B cell (primary cell): ENCODE data around the gene JADE2. TPM values are rescaled to one million over a fixed set of nuclear protein-coding genes. Genes with fewer than 3 reads are reported as not detected.

Experiments
- ATAC-seq: fragments of 200-7000 bp; cut with Tn5 transposase; one replicate; pipeline ENCODE4 v1.10.0; 2021; ENCODE audit warnings: low read depth, mild to moderate bottlenecking, moderate number of reproducible peaks, moderate library complexity
- CTCF ChIA-PET: fragments of 350-600 bp; sonication (Branson Sonifier 250); formaldehyde crosslinking; loops from one replicate; lab custom pipeline; 2021; ENCODE audit warnings: antibody characterized with exemption, inconsistent platforms; lab: Charles Lee
- POLR2A ChIA-PET: fragments of 350-600 bp; sonication (Branson Sonifier 250); formaldehyde crosslinking; loops from one replicate; lab custom pipeline; 2021; ENCODE audit warnings: antibody characterized with exemption; lab: Charles Lee
- DNase-seq: peaks from one replicate; pipeline ENCODE4 v3.0.0; 2013
- H2AFZ ChIP-seq: 2 replicates; pipeline ENCODE4 v1.6.1; 2012; ENCODE audit warnings: mild to moderate bottlenecking, low read depth, low read length; ENCODE audit not compliant: insufficient read depth, poor library complexity, severe bottlenecking
- H3K27ac ChIP-seq, 2 donors: 1 replicate in 1 of 2; 2 replicates in 1 of 2; pipeline ENCODE4 v1.5.1; 2012 to 2013; ENCODE audit warnings: low read length in 2 of 2, mild to moderate bottlenecking in 2 of 2, moderate library complexity in 1 of 2
- H3K27me3 ChIP-seq, 4 experiments: fragments of 200-600 bp in 1 of 4; sonication (generic) in 1 of 4; replicated peaks in 1 of 4; 1 replicate in 2 of 4; 2 replicates in 2 of 4; pipeline versions ENCODE4 v1.6.1 to v1.7.0; 2013 to 2016; ENCODE audit warnings: low read length in 3 of 4, mild to moderate bottlenecking in 2 of 4, mixed read lengths in 1 of 4, moderate library complexity in 1 of 4; ENCODE audit not compliant: insufficient read depth in 4 of 4, control insufficient read depth in 3 of 4; ENCODE audit errors: control extremely low read depth in 1 of 4
- H3K36me3 ChIP-seq, 2 experiments: replicated peaks in 1 of 2; 1 replicate in 1 of 2; 2 replicates in 1 of 2; pipeline versions ENCODE4 v1.6.1 to v1.7.1; 2013; ENCODE audit warnings: low read length in 1 of 2; ENCODE audit not compliant: insufficient read depth in 2 of 2, control insufficient read depth in 1 of 2; ENCODE audit errors: control extremely low read depth in 1 of 2, extremely low read depth in 1 of 2
- H3K4me1 ChIP-seq, 2 donors: fragments of 200-600 bp in 1 of 2; sonication (generic) in 1 of 2; 1 replicate in 1 of 2; 2 replicates in 1 of 2; pipeline versions ENCODE4 v1.5.1 to v1.6.1; 2013 to 2017; ENCODE audit warnings: low read length in 2 of 2; ENCODE audit not compliant: control insufficient read depth in 2 of 2, insufficient read depth in 2 of 2
- H3K4me2 ChIP-seq: replicated peaks from 2 replicates; pipeline ENCODE3; 2012; ENCODE audit warnings: mild to moderate bottlenecking, low read depth, low read length; ENCODE audit not compliant: poor library complexity, severe bottlenecking
- H3K4me3 ChIP-seq, 5 experiments: fragments of 200-600 bp in 1 of 5; sonication (generic) in 1 of 5; 1 replicate in 3 of 5; 2 replicates in 2 of 5; pipeline versions ENCODE4 v1.5.1 to v1.7.0; 2011 to 2016; ENCODE audit warnings: low read length in 4 of 5, mild to moderate bottlenecking in 4 of 5, low read depth in 2 of 5, control low read depth in 1 of 5, moderate library complexity in 1 of 5; ENCODE audit not compliant: insufficient read depth in 1 of 5; ENCODE audit errors: control extremely low read depth in 1 of 5, extremely low read depth in 1 of 5
- H3K79me2 ChIP-seq: fragments of 200-600 bp; sonication (generic); one replicate; pipeline ENCODE4 v1.6.0; 2016; ENCODE audit warnings: low read length; ENCODE audit not compliant: control insufficient read depth, insufficient read depth
- H3K9ac ChIP-seq: fragments of 200-600 bp; sonication (generic); 2 replicates; pipeline ENCODE4 v1.6.1; 2017; ENCODE audit warnings: mild to moderate bottlenecking, low read length, moderate library complexity
- H3K9me3 ChIP-seq, 3 donors: one replicate each; pipeline versions ENCODE4 v1.6.1 to v1.7.1; 2013; ENCODE audit warnings: low read length in 2 of 3; ENCODE audit not compliant: control insufficient read depth in 2 of 3, insufficient read depth in 1 of 3; ENCODE audit errors: control extremely low read depth in 1 of 3
- H4K20me1 ChIP-seq: 2 replicates; pipeline ENCODE4 v1.6.0; 2012; ENCODE audit warnings: mild to moderate bottlenecking, low read length; ENCODE audit not compliant: insufficient read depth, control insufficient read depth, poor library complexity, severe bottlenecking
- H3K27ac Mint-ChIP-seq: one replicate; pipeline ENCODE4 v1.8.0; 2021; ENCODE audit warnings: mixed read lengths
- H3K27me3 Mint-ChIP-seq: one replicate; pipeline ENCODE4 v1.8.0; 2021; ENCODE audit warnings: mixed read lengths
- H3K4me1 Mint-ChIP-seq: one replicate; pipeline ENCODE4 v1.8.0; 2021; ENCODE audit warnings: mixed read lengths
- H3K4me3 Mint-ChIP-seq: one replicate; pipeline ENCODE4 v1.8.0; 2021; ENCODE audit warnings: mixed read lengths
- H3K9me3 Mint-ChIP-seq: one replicate; pipeline ENCODE4 v1.8.0; 2022; ENCODE audit warnings: mixed read lengths; ENCODE audit not compliant: insufficient read depth
- EZH2 ChIP-seq: IDR thresholded peaks from 2 replicates; pipeline ENCODE4 v1.6.1; 2012; ENCODE audit warnings: borderline replicate concordance, low read depth, mild to moderate bottlenecking, moderate library complexity, low read length; ENCODE audit not compliant: insufficient read depth, poor library complexity, severe bottlenecking
- WGBS: methylation state at CpG from one replicate; pipeline ENCODE4 v1.1.5; 2013; ENCODE audit warnings: missing lambda C conversion rate; ENCODE audit not compliant: insufficient coverage; 5-methylcytosine and 5-hydroxymethylcytosine counted together
- intact Hi-C: fragments of 100-400 bp; cut with micrococcal nuclease; formaldehyde crosslinking; loops from one replicate; pipeline ENCODE4 v1.10.0; 2022
- polyA plus RNA-seq: library from polyadenylated mRNA; depleted of rRNA; stranded (reverse); fragments of >200 nt; gene quantifications from 2 replicates; pipeline ENCODE4 v1.2.3, GENCODE V29; 2012
- total RNA-seq, 2 donors: library from RNA; stranded (reverse); fragments of 120-200 nt in 1 of 2; gene quantifications; 1 replicate in 1 of 2; 2 replicates in 1 of 2; pipeline versions ENCODE4 v1.2.3 to v1.2.4, GENCODE V29; 2013 to 2022
- TF ChIP-seq, protein P1 (sequence below): fragments of 200-600 bp; IDR thresholded peaks from one replicate; pipeline ENCODE4 v1.8.0; 2022; ENCODE audit warnings: antibody characterized with exemption, mild to moderate bottlenecking

The JADE2 gene
- total and polyA plus RNA-seq, 2 donors (not counting 1 experiment from before 2014, with no cell fraction given): 80.5 to 247 TPM

DNA sequence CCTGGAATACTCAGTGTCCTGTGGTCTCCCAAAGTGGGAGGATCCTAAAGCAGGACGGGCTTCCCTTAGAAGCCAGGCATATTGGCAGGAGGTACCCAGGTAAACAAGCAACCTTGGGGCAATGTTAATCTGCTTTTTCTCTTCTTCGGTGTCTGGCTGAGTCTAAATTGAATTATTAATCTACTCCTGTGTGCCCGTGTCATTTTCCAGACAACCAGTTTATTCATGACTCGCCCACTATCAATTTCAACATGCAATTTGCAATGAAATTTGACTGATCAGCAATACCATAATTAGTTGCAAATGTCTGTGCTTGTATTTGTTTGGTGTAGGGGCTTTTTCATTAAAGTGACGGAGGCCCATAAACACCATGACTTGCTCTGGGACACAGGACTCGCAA lies 32.9 kb upstream of the JADE2 start:
- H3K27me3 ChIP-seq: no peaks in the 10 kb centered on the region
- H3K27ac ChIP-seq: no peak overlapping the region
- no peaks in the 10 kb centered on the region for H3K36me3 ChIP-seq
- no peaks in the 10 kb centered on the region for H4K20me1 ChIP-seq
- H3K9ac ChIP-seq: no peak overlapping the region
- CTCF ChIA-PET: no interaction called here
- peaks cover 0 to 3% (median 0%) of the 10 kb centered on the region in 3 donors for H3K9me3 ChIP-seq
- no peak for ATAC-seq
- Mint-ChIP-seq H3K27ac (no peak overlapping the region), H3K27me3 (no peaks in the 10 kb centered on the region), H3K9me3 (no peaks in the 10 kb centered on the region), H3K4me3 (no peak overlapping the region), H3K4me1 (no peaks in the 10 kb centered on the region)
- no peak overlapping the region for H3K4me2 ChIP-seq
- POLR2A ChIA-PET: no interaction called here
- H2AFZ ChIP-seq: no peak overlapping the region
- WGBS: 89% methylated on average over 3 of the region's 6 CpGs
- DNase-seq: no peak
- H3K79me2 ChIP-seq: no peaks in the 10 kb centered on the region
- intact Hi-C loops: no loop called here
- H3K4me3 ChIP-seq: no peak overlapping the region
- TF ChIP-seq EZH2: no peak
- TF ChIP-seq, protein P1, sequence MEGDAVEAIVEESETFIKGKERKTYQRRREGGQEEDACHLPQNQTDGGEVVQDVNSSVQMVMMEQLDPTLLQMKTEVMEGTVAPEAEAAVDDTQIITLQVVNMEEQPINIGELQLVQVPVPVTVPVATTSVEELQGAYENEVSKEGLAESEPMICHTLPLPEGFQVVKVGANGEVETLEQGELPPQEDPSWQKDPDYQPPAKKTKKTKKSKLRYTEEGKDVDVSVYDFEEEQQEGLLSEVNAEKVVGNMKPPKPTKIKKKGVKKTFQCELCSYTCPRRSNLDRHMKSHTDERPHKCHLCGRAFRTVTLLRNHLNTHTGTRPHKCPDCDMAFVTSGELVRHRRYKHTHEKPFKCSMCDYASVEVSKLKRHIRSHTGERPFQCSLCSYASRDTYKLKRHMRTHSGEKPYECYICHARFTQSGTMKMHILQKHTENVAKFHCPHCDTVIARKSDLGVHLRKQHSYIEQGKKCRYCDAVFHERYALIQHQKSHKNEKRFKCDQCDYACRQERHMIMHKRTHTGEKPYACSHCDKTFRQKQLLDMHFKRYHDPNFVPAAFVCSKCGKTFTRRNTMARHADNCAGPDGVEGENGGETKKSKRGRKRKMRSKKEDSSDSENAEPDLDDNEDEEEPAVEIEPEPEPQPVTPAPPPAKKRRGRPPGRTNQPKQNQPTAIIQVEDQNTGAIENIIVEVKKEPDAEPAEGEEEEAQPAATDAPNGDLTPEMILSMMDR: no peak
- no peaks in the 10 kb centered on the region for H3K4me1 ChIP-seq

DNA sequence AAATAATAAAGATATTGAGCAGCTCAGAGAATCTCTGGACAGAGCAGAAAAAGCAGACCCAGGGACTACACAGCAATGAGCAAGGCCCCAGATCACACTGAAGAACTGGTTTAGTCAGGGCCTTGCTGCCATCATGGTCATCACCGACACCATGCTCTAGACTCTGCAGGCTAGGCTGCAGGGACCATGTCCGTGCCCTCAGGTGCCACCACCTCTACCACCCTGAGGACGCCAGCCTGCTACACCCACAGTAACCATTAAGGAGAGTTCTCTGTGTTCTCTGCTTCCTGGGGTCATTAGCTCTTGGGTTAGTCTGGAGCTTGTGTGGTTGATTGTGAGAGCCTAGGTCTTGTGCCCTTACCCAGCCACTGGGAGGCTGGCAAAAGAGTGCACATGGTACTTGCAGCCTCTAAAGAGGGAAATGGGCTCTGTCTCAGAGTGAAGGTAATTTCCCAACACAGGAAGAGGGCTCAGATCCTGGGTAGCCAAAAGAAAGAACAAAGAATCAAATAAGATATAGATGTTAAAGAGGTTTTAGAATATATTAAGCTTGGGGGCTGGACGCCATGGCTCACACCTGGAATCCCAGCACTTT lies 31.9 kb upstream of the JADE2 start:
- Histone ChIP-seq H3K4me3 (no peak overlapping the region), H3K79me2 (no peaks in the 10 kb centered on the region), H3K4me1 (no peaks in the 10 kb centered on the region), H3K4me2 (no peak overlapping the region), H3K9ac (no peak overlapping the region), H2AFZ (no peak overlapping the region), H3K36me3 (no peaks in the 10 kb centered on the region), H4K20me1 (no peaks in the 10 kb centered on the region), H3K27me3 (no peaks in the 10 kb centered on the region), H3K9me3 (peaks cover 0 to 3% (median 0%) of the 10 kb centered on the region in 3 donors), H3K27ac (no peak overlapping the region)
- ChIA-PET POLR2A (interaction anchor here (0.5 kb wide), 1 partner anchor 12 kb away, joined by 7 read pairs; no protein-coding TSS in a partner anchor), CTCF (no interaction called here)
- H3K9me3 Mint-ChIP-seq: no peaks in the 10 kb centered on the region
- intact Hi-C loops: no loop called here
- no peak overlapping the region for H3K4me3 Mint-ChIP-seq
- no peak for TF ChIP-seq EZH2
- TF ChIP-seq, protein P1: no peak
- no peaks in the 10 kb centered on the region for H3K4me1 Mint-ChIP-seq
- 94% methylated on average over 2 of the region's 4 CpGs for WGBS
- H3K27me3 Mint-ChIP-seq: no peaks in the 10 kb centered on the region
- ATAC-seq (no peak), DNase-seq (no peak)
- H3K27ac Mint-ChIP-seq: no peak overlapping the region
